ENCODE measurements around the gene IL17RE.

GRCh38 chr3:9869955-9870354, 32.7 kb upstream of the IL17RE start:
- TF ChIP-seq CTCF (conservative IDR thresholded peaks at IDR 0.05) (no peak), ZFX (IDR thresholded peaks at IDR 0.05) (no peak)

All from C4-2B (cell line).